ENCODE data around the gene ECEL1. TPM values are rescaled to one million over a fixed set of nuclear protein-coding genes. Genes with fewer than 3 reads are reported as not detected.

ECEL1 gene
- total and polyA plus RNA-seq, 2 of the 4 experiments (the other 2 are of a cell fraction) = not detected

DNA sequence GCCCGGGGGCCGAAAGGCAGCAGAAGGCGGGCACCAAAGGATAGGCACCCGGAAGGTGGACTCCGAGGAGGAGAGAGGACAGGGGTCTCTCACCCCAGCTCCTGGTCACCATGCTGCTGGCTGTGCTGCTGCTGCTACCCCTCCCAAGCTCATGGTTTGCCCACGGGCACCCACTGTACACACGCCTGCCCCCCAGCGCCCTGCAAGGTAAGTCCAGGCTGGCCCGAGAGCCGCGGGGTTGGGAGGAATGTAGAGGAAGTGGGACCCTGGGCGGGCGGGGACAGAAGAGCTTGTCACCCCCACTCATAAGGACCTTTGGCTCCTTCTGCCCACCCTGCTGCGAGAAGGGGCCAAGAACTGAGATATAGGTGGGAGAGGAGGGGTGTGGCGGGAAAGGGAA lies 32.9 kb upstream of the ECEL1 start:
- no peak overlapping the region for H3K4me3 ChIP-seq (ENCODE audit: insufficient read depth, low read depth, low read length)
- WGBS, 2 experiments (ENCODE audit: extremely low coverage in 2 of 2, insufficient read length in 1 of 2) = 74% methylated on average over 5 of the region's 15 CpGs; no CpG with 5 or more reads in 1 of the 2 experiments
- no peaks in the 10 kb centered on the region for H3K9me3 ChIP-seq (ENCODE audit: control insufficient read depth, insufficient read depth, low read length)
- no peak overlapping the region for H3K56ac ChIP-seq (ENCODE audit: extremely low read depth, insufficient read depth, low read length)
- in situ Hi-C loops (cut with MboI; ENCODE audit: low sequenced_read_pairs) (no loop called here), dilution Hi-C loops (cut with HindIII; ENCODE audit: low sequenced_read_pairs, unreplicated experiment) (no loop called here), intact Hi-C loops (cut with micrococcal nuclease) (no loop called here)
- H3K36me3 ChIP-seq (ENCODE audit: control insufficient read depth, insufficient read depth, low read length) = no peaks in the 10 kb centered on the region
- H2BK15ac ChIP-seq (ENCODE audit: low read depth, low read length) = no peak overlapping the region
- H2BK5ac ChIP-seq (ENCODE audit: low read depth, low read length, poor library complexity, severe bottlenecking) = no peak overlapping the region
- no peaks in the 10 kb centered on the region for H3K79me1 ChIP-seq (ENCODE audit: low read depth in 1 of 2, low read length in 2 of 2)
- no peak overlapping the region for H2BK20ac ChIP-seq (ENCODE audit: low read depth, low read length)
- H3K9ac ChIP-seq (ENCODE audit: low read depth, low read length) = no peak overlapping the region
- no peak overlapping the region for H3K4ac ChIP-seq (ENCODE audit: low read depth, low read length)
- H2AK5ac ChIP-seq (ENCODE audit: low read depth, low read length) = no peak overlapping the region
- H3K4me1 ChIP-seq (ENCODE audit: control insufficient read depth, insufficient read depth, low read length) = no peaks in the 10 kb centered on the region
- ATAC-seq (ENCODE audit: low read depth) (no peak), DNase-seq (no peak)
- ChIA-PET CTCF (interaction anchor here (1.8 kb wide), 1 partner anchor 74 kb away, joined by 4 read pairs; no protein-coding TSS in a partner anchor), POLR2A (ENCODE audit: unreplicated experiment) (interaction anchor here (0.5 kb wide), 1 partner anchor 187 kb away, joined by 3 read pairs; no protein-coding TSS in a partner anchor)
- no TSS peak for BruUV-seq (replicated peaks)
- H3K27ac ChIP-seq (ENCODE audit: insufficient read depth, low read length) = no peak overlapping the region
- no peak overlapping the region for H3K4me2 ChIP-seq (ENCODE audit: low read depth, low read length)
- no peak for TF ChIP-seq RFX5 (IDR thresholded peaks at IDR 0.05; ENCODE audit: low read depth, low read length)
- TF ChIP-seq FOS (IDR thresholded peaks at IDR 0.05; ENCODE audit: low read depth, low read length) = no peak
- no peak overlapping the region for H3K18ac ChIP-seq (ENCODE audit: low read depth, low read length)
- H4K91ac ChIP-seq (ENCODE audit: insufficient read depth, low read depth, low read length) = no peak overlapping the region
- H4K8ac ChIP-seq (ENCODE audit: low read depth in 2 of 2, low read length in 2 of 2) = no peak overlapping the region
- H3K23ac ChIP-seq (ENCODE audit: low read depth, low read length) = no peak overlapping the region
- H4K20me1 ChIP-seq (ENCODE audit: insufficient read depth, low read length) = no peaks in the 10 kb centered on the region
- H4K5ac ChIP-seq (ENCODE audit: low read depth, low read length) = no peak overlapping the region
- H3K14ac ChIP-seq (replicated peaks; ENCODE audit: low read depth, low read length) = no peak overlapping the region
- H3K27me3 ChIP-seq (ENCODE audit: control insufficient read depth, insufficient read depth, low read length) = peaks cover 76% of the 10 kb centered on the region
- H2AK9ac ChIP-seq (replicated peaks; ENCODE audit: low read depth, low read length, poor library complexity) = no peak overlapping the region
- no peak overlapping the region for H2AFZ ChIP-seq (replicated peaks; ENCODE audit: low read length, poor library complexity)
- no peaks in the 10 kb centered on the region for H3K9me1 ChIP-seq (ENCODE audit: insufficient read depth, low read length)
- no peak overlapping the region for H2BK120ac ChIP-seq (ENCODE audit: low read depth, low read length)
